ENCODE results near the gene SPG11.
"Not testable (repeated sequence)": the region's sequence is repeated elsewhere in the genome, so short reads cannot be mapped to it uniquely, and the experiment has no call there.

The SPG11 gene

GRCh38 chr15:44663410-44664308, at the start of gene SPG11:
TSS of gene SPG11 (minus strand) at chr15:44663662. CDS start at chr15:44663647, 15 bp downstream.
- peak; percentile 98 for DNase-seq

GRCh38 chr15:44712346-44713005, 49.0 kb upstream of the SPG11 start:
- peak; percentile 73 for DNase-seq

GRCh38 chr15:44711743-44712345, 48.4 kb upstream of the SPG11 start:
- peak; percentile 71 for DNase-seq

GRCh38 chr15:44711096-44711742, 47.8 kb upstream of the SPG11 start, which contains the start of the genes B2M and PATL2:
TSS of gene B2M (plus strand) at chr15:44711517. CDS start at chr15:44711547, 30 bp downstream.
TSS of gene PATL2 (minus strand) at chr15:44711323. CDS start at chr15:44676490, 34,833 bp downstream.
- peak; percentile 96 for DNase-seq

GRCh38 chr15:44710236-44711095, 47.0 kb upstream of the SPG11 start:
- peak; percentile 76 for DNase-seq

GRCh38 chr15:44706946-44707636, 43.6 kb upstream of the SPG11 start:
- no peak for DNase-seq

- DNase-seq: no peak
Measured at GRCh38 chr15:44706401-44706800, 42.9 kb upstream of the SPG11 start.

GRCh38 chr15:44705986-44706385, 42.5 kb upstream of the SPG11 start:
- DNase-seq: no peak

- not testable (repeated sequence) for DNase-seq
Measured at GRCh38 chr15:44700676-44701075, 37.2 kb upstream of the SPG11 start.

- DNase-seq: no peak
Measured at GRCh38 chr15:44698641-44699040, 35.2 kb upstream of the SPG11 start.

- no peak for DNase-seq
Measured at GRCh38 chr15:44697014-44697413, 33.6 kb upstream of the SPG11 start.

GRCh38 chr15:44695294-44695693, 31.8 kb upstream of the SPG11 start:
- no peak for DNase-seq

GRCh38 chr15:44694416-44694815, 31.0 kb upstream of the SPG11 start:
- no peak for DNase-seq

GRCh38 chr15:44692659-44693058, 29.2 kb upstream of the SPG11 start:
- DNase-seq: no peak

GRCh38 chr15:44690245-44690644, 26.8 kb upstream of the SPG11 start:
- peak; percentile 36 for DNase-seq

GRCh38 chr15:44689318-44689717, 25.9 kb upstream of the SPG11 start:
- not testable (repeated sequence) for DNase-seq

GRCh38 chr15:44682809-44683682, 19.6 kb upstream of the SPG11 start:
- DNase-seq: peak; percentile 86

GRCh38 chr15:44682211-44682610, 18.7 kb upstream of the SPG11 start:
- no peak for DNase-seq

GRCh38 chr15:44676676-44677075, 13.2 kb upstream of the SPG11 start:
- DNase-seq: peak; percentile 42

GRCh38 chr15:44675911-44676310, 12.4 kb upstream of the SPG11 start:
- no peak for DNase-seq
